ENCODE data around the gene SLC38A4.

The SLC38A4 gene

GRCh38 chr12:46752396-46752795 is 73.4 kb downstream of the SLC38A4 start:
- no peak for TF ChIP-seq MAX (IDR thresholded peaks at IDR 0.05)

- TF ChIP-seq YY1 (IDR thresholded peaks at IDR 0.05; ENCODE audit: low read depth) (no peak), MAX (IDR thresholded peaks at IDR 0.05) (no peak), CEBPB (IDR thresholded peaks at IDR 0.05) (no peak), ZBTB7A (IDR thresholded peaks at IDR 0.05; ENCODE audit: low read depth) (no peak), CREB1 (IDR thresholded peaks at IDR 0.05; ENCODE audit: low read depth) (no peak), FOXM1 (IDR thresholded peaks at IDR 0.05; ENCODE audit: borderline replicate concordance, low read depth) (no peak), TEAD4 (IDR thresholded peaks at IDR 0.05) (no peak), EP300 (IDR thresholded peaks at IDR 0.05; ENCODE audit: borderline replicate concordance) (no peak)
- TF ChIP-seq, protein P1, sequence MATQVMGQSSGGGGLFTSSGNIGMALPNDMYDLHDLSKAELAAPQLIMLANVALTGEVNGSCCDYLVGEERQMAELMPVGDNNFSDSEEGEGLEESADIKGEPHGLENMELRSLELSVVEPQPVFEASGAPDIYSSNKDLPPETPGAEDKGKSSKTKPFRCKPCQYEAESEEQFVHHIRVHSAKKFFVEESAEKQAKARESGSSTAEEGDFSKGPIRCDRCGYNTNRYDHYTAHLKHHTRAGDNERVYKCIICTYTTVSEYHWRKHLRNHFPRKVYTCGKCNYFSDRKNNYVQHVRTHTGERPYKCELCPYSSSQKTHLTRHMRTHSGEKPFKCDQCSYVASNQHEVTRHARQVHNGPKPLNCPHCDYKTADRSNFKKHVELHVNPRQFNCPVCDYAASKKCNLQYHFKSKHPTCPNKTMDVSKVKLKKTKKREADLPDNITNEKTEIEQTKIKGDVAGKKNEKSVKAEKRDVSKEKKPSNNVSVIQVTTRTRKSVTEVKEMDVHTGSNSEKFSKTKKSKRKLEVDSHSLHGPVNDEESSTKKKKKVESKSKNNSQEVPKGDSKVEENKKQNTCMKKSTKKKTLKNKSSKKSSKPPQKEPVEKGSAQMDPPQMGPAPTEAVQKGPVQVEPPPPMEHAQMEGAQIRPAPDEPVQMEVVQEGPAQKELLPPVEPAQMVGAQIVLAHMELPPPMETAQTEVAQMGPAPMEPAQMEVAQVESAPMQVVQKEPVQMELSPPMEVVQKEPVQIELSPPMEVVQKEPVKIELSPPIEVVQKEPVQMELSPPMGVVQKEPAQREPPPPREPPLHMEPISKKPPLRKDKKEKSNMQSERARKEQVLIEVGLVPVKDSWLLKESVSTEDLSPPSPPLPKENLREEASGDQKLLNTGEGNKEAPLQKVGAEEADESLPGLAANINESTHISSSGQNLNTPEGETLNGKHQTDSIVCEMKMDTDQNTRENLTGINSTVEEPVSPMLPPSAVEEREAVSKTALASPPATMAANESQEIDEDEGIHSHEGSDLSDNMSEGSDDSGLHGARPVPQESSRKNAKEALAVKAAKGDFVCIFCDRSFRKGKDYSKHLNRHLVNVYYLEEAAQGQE (IDR thresholded peaks at IDR 0.05; ENCODE audit: low read depth), result no peak
- TF ChIP-seq, protein P2, sequence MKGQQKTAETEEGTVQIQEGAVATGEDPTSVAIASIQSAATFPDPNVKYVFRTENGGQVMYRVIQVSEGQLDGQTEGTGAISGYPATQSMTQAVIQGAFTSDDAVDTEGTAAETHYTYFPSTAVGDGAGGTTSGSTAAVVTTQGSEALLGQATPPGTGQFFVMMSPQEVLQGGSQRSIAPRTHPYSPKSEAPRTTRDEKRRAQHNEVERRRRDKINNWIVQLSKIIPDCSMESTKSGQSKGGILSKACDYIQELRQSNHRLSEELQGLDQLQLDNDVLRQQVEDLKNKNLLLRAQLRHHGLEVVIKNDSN (IDR thresholded peaks at IDR 0.05), result no peak
These were observed 74.6 kb downstream of the SLC38A4 start for GRCh38 chr12:46751173-46751572.

DNA sequence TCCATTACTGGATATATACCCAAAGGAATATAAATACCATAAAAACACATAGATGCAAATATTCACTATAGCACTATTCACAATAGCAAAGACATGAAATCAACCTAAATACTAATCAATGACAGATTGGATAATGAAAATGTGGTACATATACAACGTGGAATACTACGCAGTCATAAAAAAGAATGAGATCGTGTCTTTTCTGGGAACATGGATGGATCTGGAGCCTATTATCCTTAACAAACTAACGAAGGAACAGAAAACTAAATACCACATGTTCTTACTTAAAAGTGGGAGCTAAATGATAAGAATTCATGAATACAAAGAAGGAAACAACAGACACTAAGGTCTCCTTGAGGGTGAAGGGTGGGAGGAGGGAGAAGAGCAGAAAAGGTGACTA is 76.5 kb downstream of the SLC38A4 start:
- TF ChIP-seq ZBTB7A (IDR thresholded peaks at IDR 0.05; ENCODE audit: low read depth) (no peak), EGR1 (IDR thresholded peaks at IDR 0.05) (no peak), TAF1 (IDR thresholded peaks at IDR 0.05; ENCODE audit: low read depth) (no peak), CEBPB (IDR thresholded peaks at IDR 0.05) (no peak), RAD21 (IDR thresholded peaks at IDR 0.05; ENCODE audit: low read depth) (no peak), TCF12 (IDR thresholded peaks at IDR 0.05; ENCODE audit: low read depth) (no peak)

DNA sequence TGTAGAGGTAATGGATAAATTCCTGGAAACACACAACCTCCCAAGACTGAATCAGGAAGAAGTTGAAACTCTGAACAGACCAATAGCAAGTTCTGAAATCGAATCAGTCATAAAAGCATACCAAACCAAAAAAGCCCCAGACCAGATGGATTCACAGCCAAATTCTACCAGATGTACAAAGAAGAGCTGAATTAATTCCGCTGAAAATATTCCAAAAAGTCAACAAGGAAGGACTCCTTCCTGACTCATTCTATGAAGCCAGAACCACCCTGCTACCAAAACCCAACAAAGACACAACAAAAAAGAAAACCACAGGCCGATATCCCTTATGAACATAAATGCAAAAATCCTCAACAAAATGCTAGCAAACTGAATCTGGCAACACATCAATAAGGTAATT is 81.5 kb downstream of the SLC38A4 start:
- TF ChIP-seq NFIC (IDR thresholded peaks at IDR 0.05) (no peak), ZBTB7A (IDR thresholded peaks at IDR 0.05; ENCODE audit: low read depth) (no peak), CEBPB (IDR thresholded peaks at IDR 0.05) (no peak), TAF1 (IDR thresholded peaks at IDR 0.05; ENCODE audit: low read depth) (no peak), TEAD4 (IDR thresholded peaks at IDR 0.05) (no peak), TCF12 (IDR thresholded peaks at IDR 0.05; ENCODE audit: low read depth) (no peak), CREB1 (IDR thresholded peaks at IDR 0.05; ENCODE audit: low read depth) (no peak), RAD21 (IDR thresholded peaks at IDR 0.05; ENCODE audit: low read depth) (no peak), FOXM1 (IDR thresholded peaks at IDR 0.05; ENCODE audit: borderline replicate concordance, low read depth) (no peak), EGR1 (IDR thresholded peaks at IDR 0.05) (no peak), MAX (IDR thresholded peaks at IDR 0.05) (no peak), YY1 (IDR thresholded peaks at IDR 0.05; ENCODE audit: low read depth) (no peak)
- TF ChIP-seq, protein P2 (IDR thresholded peaks at IDR 0.05), result no peak

GRCh38 chr12:46743456-46743855 is 82.3 kb downstream of the SLC38A4 start:
- TF ChIP-seq TEAD4 (IDR thresholded peaks at IDR 0.05) (no peak), TCF12 (IDR thresholded peaks at IDR 0.05; ENCODE audit: low read depth) (no peak), EGR1 (IDR thresholded peaks at IDR 0.05) (no peak), YY1 (IDR thresholded peaks at IDR 0.05; ENCODE audit: low read depth) (no peak), EP300 (IDR thresholded peaks at IDR 0.05; ENCODE audit: borderline replicate concordance) (no peak), TAF1 (IDR thresholded peaks at IDR 0.05; ENCODE audit: low read depth) (no peak), RAD21 (IDR thresholded peaks at IDR 0.05; ENCODE audit: low read depth) (no peak), MAX (IDR thresholded peaks at IDR 0.05) (no peak), ZBTB7A (IDR thresholded peaks at IDR 0.05; ENCODE audit: low read depth) (no peak), FOXM1 (IDR thresholded peaks at IDR 0.05; ENCODE audit: borderline replicate concordance, low read depth) (no peak), NFIC (IDR thresholded peaks at IDR 0.05) (no peak), CREB1 (IDR thresholded peaks at IDR 0.05; ENCODE audit: low read depth) (no peak), CEBPB (IDR thresholded peaks at IDR 0.05) (no peak)
- TF ChIP-seq, protein P2 (IDR thresholded peaks at IDR 0.05), result no peak
- TF ChIP-seq, protein P1 (IDR thresholded peaks at IDR 0.05; ENCODE audit: low read depth), result no peak

Data from Ishikawa (cell line).